HG03439 (cell line): Measurements from ENCODE around the gene ZMIZ1.

Source experiments
- ATAC-seq: cut with Tn5 transposase; IDR thresholded peaks from one replicate; pipeline ENCODE4 v1.9.1; 2021; ENCODE audit warnings: mild to moderate bottlenecking, moderate library complexity; ENCODE audit not compliant: unreplicated experiment

ZMIZ1 gene

GRCh38 chr10:79061441-79062315 lies 7.1 kb upstream of the ZMIZ1 start:
- no peak for ATAC-seq

DNA sequence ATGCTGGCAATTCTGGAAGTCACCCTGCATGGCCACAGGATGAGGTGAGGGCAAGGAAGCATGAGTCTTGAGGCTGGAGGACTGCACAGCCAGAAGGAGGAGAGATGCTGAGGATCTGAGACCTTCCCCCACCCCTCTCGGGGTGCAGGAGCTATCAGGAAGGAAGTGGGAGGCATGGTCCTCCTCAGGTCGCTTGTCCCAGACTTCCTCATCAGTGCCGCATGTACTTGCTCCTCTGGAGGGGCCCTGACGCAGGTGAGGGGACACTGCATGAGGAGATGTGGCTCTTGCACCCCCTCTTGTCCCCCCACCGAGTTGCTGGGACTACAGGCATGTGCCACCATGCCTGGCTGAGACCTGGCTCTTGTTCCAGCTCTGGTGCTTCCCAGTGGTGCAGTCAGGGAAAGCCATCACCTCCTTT lies 5.7 kb upstream of the ZMIZ1 start:
- no peak for ATAC-seq

DNA sequence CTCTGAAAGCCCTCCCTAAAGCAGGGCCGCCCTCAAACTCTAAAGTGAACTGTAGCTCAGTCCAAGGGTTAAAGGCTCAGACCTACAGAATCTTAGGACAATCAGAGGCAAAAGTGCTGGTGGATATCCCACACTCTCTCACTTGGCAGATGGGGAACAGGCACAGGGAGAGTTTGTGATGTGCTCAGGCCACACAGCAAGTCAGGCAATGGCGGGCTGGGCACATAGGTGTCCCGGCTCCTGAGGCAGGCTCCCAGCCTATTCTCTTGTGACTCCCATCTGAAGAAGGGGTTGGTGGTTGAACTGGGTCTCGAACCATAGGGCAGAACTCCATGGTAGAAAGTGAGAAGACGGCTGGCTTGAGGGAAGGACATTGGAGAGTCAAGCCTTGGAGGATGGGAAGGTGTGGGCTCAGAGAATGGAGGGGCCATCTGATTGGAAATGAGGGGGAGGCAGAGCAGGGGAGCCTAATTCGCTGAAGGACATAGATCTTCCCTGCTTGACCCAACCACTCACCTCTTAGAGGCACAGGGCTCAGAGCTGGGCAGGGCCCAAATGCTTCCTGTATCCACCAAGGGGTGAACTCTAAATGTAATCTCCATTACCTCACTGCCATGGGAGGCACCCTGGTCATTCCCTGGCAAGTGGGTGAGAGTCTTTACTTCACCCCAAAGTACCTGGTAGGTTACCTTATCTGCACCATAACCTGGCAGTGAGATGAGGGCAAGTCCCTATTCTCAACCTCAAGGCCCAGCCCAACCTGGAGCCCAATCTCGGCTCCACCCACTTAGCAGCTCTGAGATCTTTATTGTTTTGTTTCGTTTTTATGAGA lies 4.9 kb upstream of the ZMIZ1 start:
- no peak for ATAC-seq

- ATAC-seq = no peak
Observed at GRCh38 chr10:79065091-79065551, 3.6 kb upstream of the ZMIZ1 start.

DNA sequence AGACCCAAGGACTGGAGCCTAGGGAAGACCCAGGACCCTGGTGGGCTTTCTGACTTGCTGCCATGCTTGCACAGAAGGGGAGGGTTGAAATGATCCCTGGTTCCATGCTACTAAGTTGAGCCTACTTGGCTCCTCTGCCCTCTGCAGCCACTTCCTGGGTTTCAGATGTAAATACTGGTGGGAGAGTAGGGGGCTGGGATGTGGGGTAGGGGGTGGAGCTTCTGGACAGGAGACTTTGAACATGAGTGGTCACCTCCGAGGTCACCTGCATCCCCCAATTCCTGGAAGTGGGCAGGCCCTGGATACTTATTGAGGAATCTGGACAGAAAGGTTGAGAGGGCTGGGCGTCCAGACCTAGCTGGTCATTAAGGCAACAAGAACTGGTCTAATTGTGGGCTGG lies 2.9 kb upstream of the ZMIZ1 start:
- ATAC-seq = no peak

DNA sequence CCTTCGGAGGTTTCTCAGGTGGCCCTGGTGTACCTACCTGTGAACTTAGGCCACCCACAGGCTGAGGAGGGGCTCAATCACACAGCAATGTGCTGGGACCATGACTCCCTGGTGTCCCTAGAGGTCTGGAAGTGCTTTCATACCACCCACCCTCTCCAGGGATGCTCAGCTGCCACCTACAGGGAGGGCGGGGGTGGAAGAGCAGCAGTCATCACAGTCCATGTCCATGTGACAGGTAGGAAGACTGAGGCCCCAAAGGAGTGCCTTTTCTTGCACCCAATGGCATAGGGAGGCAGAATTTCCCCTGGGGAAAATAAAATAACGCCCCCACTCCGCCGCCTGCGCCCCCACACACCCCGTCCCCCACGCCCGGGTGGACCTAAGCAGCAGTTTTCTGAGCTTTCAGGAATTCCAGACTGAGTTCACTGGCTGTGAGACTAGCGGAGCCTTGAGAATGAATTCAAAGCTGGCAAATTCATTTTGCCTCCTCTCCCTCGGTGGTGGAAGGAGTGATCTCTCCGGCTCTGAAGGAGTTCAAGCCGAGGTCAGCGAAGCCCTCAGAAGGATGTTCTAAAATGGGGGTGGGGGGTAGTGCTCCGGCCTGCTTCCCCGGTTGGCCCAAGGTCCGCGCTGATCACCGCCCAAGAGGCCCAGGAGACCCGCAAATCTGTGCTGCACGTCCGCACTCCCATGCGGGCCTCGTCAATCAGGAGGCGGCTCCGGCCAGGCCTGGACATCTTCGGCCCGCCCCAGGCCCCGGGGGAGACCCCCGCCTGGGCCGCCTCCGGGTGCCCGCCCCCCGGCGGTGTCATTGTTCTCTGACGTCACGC lies 2.1 kb upstream of the ZMIZ1 start:
- no peak for ATAC-seq

- no peak for ATAC-seq
Observed at GRCh38 chr10:79067241-79068202, 1.2 kb upstream of the ZMIZ1 start.

- peak; percentile 2 for ATAC-seq
Observed at GRCh38 chr10:79068203-79068561, 584 bp upstream of the ZMIZ1 start.

GRCh38 chr10:79069325-79070080 lies 737 bp downstream of the ZMIZ1 start:
- ATAC-seq = peak; percentile 6

DNA sequence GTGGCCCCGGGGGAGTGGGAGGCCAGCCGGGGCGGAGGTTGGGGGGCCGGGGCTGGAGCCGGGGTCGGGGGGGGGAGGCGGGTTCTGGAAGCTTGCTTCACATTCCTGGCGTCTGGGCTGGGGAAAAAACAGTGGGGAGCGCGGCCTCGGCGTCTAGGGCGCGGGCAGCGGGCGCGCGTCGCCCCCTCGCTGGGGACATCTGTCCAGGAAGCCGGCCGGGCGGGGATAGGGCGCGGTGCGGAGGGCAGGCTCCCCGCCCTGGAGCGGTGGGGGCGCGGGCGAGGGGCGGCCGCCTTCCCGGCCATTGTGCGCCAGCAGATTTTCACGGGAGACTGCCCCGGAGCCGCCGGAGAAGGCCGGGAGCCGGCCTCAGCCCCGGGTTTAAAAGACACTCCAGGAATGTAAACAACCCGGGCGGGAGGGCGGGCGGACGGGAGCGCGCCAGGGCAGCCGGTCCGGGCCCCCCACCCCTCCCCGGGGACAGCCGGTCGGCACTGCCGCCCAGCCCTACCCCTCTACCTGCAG lies 1.4 kb downstream of the ZMIZ1 start:
- ATAC-seq = no peak

DNA sequence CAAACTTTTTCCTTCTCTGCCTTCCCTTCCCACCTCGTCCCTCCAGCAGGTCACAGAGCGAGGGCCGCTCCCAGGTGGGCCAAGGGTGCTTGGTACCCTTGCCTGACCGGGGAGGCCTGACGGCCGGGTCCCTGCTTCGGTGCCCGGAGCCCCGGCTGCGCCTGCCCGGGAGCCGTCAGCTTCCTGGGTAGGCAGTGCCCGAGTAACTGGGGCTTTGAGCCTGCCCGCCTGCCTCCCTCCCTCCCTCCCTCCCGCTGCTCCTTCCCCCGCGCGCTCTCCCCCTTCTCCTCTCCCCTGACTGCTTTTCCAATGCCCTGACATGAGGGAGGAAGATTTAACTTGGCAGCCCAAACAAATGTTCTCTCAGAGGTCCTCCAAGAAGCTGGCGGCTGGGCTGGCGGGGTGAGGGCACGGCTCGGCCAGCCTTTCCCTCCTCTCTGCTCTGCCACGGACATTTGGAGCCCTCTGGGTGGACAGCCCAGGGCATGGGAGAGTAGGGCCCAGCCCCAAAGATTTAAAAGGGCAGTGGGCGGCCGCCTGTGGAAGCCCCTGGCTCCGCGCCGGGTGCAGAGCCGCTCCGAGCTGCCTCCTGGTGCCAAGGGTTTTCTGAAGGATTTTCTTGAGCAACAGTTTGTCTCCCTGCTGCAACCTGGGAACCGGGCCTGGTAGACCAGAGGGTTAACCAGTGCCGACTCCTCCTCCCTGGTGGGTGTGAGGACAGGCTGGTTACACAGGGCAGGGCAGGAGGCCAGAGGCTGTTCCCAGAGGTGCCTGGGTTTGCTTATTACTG lies 2.0 kb downstream of the ZMIZ1 start:
- no peak for ATAC-seq

GRCh38 chr10:79071396-79071923 lies 2.7 kb downstream of the ZMIZ1 start:
- ATAC-seq = no peak

- ATAC-seq = no peak
Observed at GRCh38 chr10:79072041-79072441, 3.3 kb downstream of the ZMIZ1 start.

DNA sequence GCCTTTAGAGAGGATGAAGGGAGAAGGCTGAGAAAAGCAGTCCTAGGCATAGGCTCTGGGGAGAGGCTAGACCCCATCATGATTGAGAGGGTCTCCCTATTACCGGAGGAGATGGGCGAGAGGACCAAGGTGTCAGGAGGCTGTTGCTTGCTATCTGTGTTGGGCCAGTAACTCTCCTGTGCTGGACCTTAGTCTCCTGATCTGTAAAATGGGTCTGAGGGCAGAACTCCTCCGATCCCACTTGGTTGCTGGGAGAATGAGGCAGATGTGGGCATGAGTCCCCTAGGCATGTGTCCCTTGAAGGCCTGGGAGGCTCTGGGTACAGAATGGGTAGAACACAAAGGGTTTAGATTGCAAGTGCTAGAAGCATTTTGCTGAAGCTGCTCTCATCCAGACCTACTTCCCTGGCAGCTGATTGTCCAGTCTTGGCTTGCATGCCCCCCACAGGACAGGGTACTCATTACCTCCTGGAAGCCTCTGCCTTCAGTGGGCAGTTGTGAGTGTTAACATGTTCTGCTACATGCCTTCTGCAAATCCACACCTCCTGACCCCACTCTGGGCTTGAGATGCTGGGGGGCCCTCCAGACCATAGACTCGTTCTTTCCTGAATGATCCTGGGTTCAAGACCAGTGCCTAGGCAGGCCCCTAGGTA lies 4.4 kb downstream of the ZMIZ1 start:
- ATAC-seq = no peak

DNA sequence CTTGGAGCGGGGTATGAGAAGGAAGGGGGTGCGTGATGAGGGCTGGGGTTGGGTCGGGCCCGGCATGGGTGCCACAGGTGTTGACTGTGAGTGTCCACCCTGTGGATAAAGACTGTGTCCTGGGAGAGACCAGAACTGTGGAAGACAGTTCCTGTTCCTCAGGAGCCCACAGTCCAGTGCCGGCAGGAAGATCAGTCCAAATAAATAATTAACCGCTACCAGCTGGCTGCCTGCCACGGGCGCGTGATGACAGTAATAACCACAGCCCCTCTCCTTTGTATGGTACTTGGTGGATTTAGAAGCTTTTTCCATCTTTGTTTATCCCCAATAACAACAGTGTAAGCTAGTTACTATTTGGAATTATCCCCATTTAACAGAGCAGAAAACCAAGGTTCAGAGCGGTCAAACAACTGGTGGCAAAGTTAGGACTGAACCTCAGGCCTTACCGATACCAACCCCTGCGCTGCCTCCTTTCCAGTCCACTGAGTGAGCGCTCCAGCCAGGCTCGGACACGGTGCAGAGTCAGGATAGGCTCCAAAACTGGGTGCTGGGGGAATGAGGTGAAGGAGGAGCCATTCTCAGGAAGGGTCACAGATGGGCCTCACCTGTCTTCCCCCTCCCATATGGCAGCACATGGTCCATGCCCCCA lies 5.1 kb downstream of the ZMIZ1 start:
- ATAC-seq = no peak

GRCh38 chr10:79074732-79075131 lies 6.0 kb downstream of the ZMIZ1 start:
- ATAC-seq = no peak

- no peak for ATAC-seq
Observed at GRCh38 chr10:79075418-79075817, 6.7 kb downstream of the ZMIZ1 start.
